Measurements from ENCODE around the gene CENPW.

Gene CENPW

DNA sequence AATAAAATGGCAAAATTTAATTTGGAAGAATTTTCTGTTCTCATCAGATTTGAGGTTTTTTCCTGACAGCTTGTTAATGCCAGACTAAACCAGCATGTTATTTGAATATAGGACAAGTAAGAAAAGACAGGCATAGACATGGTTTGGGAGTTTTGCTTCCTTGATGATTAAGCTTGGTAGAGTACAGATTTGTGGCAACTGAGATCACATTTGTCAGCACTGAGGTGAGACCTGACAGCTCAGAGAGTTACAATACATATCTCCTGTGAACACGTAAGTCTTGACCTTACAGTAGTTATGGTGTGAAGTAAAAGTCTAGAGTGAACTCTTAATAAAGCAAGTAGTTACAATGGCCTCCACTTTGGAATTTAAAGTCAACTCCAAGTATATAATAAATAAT, 34.5 kb downstream of the CENPW start:
- DNase-seq, result no peak

DNA sequence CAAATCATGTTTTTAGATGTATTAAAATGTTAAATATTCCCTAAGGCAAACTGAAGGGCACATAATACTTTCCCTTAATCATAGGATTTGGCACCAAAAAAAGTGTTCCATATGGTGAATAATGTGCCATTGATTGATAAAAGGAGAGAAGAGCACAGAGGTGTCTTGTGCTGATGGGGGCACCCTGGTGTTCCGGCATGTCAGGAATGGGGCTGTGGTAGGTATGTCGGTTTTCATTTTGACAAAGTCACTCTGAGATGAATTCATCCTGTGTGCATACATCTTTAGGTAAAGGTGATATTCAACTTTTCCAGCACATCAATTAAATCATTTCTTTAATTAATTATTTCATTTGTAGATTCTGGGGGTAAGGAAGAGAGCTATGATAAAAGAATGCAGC, 36.8 kb downstream of the CENPW start:
- no peak for DNase-seq

DNA sequence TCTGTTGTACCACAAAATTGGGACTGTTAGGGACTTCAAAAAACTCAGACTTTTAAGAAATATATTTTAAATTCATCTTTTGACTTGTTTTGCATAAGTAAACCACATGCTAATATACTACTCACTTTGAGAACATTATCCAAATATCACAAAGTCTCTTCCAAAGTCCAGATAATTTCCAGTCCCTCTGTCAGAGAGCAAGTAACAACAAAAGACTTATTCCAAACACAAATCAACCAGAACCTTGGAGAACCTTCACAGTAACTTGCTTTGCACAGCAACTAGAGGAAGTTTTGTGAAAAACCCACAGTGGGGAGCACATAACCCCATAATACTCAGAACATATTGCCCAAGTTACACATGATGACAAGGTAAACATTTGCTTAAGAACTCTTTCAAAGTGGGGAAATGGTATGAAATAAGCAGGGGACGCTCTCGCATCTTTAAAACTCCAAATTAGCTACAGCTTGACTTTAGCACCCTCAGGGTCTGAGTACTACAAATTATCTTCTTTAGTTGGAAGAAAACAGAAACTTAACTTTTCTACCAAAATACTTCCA, 37.8 kb downstream of the CENPW start:
- no peak for DNase-seq

DNA sequence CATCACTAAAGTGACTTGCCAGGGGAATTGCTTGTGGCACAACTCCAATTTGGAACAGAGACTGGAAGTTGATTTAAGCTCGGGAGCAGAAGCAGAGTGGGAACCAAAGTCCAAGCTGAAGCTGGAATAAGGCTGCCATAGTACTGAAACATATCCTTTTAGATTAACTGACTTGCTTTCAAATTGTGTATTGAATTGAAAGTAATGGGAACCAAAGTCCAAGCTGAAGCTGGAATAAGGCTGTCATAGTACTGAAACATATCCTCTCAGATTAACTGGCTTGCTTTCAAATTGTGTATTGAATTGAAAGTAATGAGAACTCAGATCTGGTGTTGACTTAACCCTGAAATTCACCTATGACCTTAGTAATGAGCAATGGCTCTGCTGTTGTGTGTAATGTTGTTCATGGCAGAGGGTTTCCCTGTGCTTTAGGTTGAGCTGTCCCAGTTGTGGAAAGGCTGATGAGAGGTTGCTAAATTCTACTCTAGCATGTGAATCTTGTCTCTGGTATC, 40.2 kb downstream of the CENPW start:
- no peak for DNase-seq

DNA sequence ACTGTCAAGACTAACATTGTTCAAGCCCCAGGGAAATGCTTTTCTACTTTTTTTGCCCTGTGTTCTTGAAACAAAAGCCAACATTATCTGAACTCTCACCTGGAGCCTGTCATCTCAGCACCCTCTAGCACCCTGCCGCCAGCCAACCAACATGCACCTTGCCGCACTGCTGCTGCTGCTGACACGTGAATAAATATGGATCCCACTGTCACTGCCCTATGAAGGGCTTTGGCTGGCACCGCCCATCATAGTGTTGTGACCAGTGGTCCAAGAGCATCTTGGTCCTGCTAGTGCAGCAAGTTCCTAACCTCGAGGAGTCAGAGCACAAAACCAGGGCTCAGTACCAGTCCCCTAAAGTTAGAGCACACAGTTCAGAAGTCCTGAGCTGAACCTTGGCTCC, 41.6 kb downstream of the CENPW start:
- no peak for DNase-seq

DNA sequence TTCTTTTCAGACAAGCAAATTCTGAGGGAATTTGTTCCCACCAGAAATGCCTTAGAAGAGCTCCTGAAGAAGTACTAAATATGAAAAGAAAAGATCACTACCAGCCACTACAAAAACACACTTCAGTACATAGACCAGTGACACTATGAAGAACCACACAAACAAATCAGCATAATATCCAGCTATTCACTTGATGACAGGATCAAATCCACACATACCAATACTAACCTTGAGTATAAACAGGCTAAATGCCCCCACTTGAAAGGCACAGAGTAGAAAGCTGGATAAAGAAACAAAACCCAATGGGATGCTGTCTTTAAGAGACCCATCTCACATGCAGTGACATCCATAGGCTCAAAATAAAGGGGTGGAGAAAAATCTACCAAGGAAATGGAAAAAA, 43.3 kb downstream of the CENPW start:
- no peak for DNase-seq

DNA sequence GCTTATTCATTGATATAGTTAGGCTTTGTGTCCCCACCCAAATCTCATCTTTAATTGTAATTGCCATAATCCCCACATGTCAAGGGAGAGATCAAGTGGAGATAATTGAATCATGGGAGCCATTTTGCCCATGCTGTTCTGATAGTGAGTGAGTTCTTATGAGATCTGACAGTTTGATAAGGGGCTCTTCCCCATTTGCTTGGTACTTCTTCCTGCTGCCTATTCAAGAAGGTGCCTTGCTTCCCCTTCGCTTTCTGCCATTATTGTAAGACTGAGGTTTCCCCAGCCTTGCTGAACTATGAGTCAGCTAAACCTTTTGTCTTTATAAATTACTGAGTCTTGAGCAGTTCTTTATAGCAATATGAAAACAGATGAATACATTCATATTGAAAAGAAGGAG, 45.6 kb downstream of the CENPW start:
- DNase-seq, result no peak

DNA sequence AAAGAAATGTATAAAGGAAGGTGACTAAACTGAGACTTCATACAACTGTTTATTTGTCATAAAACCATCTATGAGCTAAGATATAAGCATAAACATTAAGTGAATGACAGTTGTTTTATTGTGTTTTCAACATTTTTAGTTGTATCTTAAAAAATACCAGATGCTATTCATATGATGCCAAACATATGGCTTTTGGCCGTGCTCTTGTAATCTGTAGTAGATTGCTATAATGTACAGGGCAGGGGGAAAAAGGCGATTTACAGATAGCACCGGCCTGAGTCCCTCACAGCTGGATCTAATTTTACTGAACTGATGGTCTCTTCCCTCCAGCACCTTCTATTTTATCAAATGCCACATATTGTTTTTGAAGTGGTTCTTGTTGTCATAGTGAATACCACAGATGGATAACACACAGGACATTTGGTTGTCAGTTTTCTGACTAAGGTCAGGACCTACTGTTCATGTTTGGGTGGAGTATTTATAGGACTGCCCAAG, 48.2 kb downstream of the CENPW start:
- DNase-seq, result no peak

DNA sequence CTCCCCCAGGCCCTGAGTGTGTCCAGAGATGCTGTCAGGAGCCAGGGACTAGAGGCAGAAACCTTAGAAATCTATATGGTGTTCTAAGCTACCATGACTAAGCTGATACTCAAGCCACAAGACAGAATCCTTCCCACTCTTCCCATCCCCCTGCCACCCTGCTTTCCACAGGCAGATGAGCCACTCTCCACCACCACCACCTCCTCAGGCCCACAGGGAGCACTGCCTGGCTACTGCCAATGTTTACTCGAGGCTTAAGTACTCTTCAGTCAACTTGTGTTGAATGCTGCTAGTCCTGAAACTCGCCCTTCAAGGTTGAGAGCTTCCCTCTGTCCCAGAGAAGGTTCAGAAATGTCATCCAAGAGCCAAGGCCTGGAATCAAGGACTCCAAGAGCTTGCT, 56.2 kb downstream of the CENPW start:
- DNase-seq, result no peak

All from NCI-H2081 (cell line).